ENCODE measurements around the gene TXNDC5.
"Not testable (repeated sequence)": the region's sequence is repeated elsewhere in the genome, so short reads cannot be mapped to it uniquely, and the experiment has no call there.

TXNDC5 gene

GRCh38 chr6:7914991-7915789 is 4.6 kb upstream of the TXNDC5 start:
- DNase-seq: no peak

DNA sequence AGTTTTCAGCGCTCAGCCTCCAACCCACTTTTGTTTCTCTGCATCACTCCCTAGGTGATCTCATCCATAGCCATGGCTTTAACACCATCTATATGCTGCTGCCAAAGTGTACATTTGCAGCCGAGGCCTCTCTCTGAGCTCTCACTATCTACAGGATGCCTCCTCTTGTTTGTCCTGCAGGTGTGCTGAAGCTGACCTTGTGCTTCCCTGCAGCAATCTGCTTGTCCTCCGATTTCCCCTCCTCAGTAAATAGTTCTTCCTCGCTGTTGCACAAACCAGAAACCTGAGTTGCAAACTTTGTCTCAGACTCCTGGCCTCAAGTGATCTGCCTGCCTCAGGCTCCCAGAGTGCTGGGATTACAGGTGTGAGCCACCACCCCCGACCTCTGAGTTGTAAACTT is 3.7 kb upstream of the TXNDC5 start:
- DNase-seq: no peak

- DNase-seq: no peak
Observed at GRCh38 chr6:7912736-7913517, 2.3 kb upstream of the TXNDC5 start.

DNA sequence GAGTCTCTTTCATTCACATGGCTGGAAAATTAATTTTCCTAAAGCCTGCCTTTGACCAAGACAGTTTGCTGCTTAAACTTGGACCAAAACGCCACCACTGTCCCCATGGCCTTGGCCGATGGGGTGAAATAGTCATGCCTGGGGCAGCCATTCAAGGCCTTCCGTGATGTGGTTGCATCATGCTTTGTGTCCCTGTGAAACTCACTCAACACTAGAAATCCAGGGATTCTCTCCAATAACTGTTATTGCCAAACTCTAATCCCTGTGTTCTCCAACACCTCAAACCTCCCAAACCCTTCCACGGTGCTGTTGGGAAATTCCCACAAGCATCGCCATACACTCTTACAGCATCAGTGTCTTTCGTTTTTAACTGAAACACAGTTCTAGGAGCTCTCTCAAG is 1.4 kb upstream of the TXNDC5 start:
- no peak for DNase-seq

GRCh38 chr6:7911345-7911725 is 747 bp upstream of the TXNDC5 start:
- DNase-seq: peak in 2 of 51 donors; percentile 26 to 35

DNA sequence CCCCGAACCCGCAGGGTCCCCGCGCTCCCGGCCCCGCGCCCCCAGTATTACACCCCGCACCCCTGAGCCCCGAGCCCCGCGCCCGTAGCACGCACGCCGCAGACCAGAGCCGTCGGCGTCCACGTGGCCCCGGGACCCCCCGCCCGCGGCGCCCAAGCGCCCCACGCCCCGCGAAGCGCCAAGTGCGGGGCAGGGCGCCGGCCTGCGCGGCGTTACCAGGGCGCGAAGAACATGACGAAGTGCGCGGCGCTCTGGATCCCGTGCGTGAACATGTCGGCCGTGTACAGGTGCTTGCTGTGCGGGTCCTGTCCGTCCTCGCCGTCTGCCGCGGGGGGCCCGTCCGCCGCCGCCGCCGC is 312 bp downstream of the TXNDC5 start:
- peak in 4 of 51 donors; percentile 43 to 71 (median 63) for DNase-seq

- peak in 35 of 51 donors; percentile 6 to 64 (median 30) for DNase-seq
Observed at GRCh38 chr6:7909323-7910276, 988 bp downstream of the TXNDC5 start.

DNA sequence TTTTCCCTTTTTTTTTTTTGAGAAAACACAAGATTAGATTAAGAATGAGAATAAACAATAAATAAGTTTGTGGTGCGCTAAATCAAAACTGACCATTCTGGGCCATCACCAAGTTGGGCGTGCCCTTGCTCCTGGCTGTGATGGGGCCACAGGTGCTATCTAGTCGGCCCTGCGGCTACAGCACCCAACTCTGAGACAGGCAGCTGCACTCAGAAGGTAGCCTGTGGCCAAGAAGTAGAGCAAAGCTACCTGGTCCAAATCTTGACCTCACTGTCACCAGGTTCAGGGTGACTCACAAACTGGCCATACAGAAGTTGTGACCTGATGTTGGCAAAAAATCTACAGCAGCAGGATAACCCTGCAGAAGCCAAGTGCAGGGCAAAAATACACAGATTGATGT is 3.4 kb downstream of the TXNDC5 start:
- DNase-seq: no peak

- DNase-seq: no peak
Observed at GRCh38 chr6:7906741-7907140, 3.8 kb downstream of the TXNDC5 start.

- DNase-seq: no peak
Observed at GRCh38 chr6:7905416-7905815, 5.2 kb downstream of the TXNDC5 start.

DNA sequence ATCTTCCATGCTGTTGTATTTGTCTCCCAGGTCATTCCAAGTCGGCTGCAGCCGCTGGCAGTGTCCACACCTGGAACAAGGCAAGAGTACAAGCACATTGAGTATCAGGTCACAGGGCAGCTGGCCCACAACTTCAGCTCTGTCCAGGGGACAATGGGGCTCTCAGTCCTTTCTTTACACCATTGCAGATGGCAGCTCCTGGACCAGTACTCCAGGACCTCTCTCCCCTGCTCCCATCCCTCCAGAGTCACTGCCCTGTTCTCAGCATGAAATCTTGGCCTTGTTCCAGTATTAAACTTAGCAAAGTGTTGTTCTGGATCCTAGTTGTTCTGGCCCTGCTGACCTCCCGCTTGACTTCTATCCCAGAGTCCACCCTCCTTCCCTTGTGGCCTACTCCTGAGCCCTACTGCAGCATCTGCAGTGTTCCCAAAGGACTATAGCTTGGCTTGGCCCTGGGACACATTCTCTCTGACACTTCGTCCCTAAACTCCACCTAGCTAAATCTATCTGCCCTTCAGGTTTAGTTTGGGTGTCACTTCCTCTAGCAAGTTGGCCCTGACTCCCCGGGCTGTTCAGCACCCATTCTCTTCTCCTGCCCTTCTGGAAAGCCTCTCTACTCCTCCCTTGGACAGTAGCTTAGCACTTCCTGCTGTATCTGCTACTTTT is 5.8 kb downstream of the TXNDC5 start:
- DNase-seq: no peak

DNA sequence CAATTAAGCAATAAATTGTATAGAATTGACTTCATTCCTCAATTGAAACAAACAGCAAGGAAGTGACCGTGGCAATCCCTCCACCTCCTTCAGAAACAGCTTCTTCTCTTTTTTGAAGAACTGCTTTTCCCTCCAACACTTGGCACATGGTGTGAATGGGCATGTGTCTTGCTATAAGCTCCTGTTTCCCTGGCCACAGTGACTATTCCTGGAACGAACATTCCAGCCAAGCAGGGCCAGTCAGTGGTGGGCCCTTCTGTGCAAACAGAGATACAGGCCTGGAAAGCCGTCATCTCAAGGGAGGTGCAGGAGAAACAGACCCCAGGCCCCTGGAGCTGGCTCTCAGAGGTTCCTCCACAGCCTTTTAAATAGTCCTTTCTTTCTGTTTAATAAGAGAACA is 6.9 kb downstream of the TXNDC5 start:
- DNase-seq: no peak

DNA sequence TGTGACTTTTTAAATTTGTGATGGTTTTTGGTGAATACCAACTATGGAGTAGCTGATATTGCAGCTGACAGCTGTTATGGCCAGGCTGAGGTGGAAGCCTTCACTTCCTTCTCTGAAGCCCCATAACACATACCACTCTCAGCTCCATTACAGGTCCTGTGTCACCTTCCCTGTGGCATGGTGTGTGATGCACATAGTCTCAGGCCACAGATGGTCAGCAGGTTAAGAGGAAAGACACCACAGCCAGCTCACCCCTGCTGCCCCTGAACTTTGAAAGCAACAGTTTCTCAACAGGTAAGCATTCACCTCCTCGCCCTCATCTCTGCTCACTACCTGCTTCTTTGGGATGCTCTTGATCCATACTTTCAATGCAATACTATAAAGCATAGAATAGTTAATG is 7.7 kb downstream of the TXNDC5 start:
- DNase-seq: no peak

- DNase-seq: no peak
Observed at GRCh38 chr6:7902221-7902620, 8.4 kb downstream of the TXNDC5 start.

GRCh38 chr6:7901780-7902179 is 8.8 kb downstream of the TXNDC5 start:
- no peak for DNase-seq

GRCh38 chr6:7901056-7901455 is 9.5 kb downstream of the TXNDC5 start:
- DNase-seq: no peak

DNA sequence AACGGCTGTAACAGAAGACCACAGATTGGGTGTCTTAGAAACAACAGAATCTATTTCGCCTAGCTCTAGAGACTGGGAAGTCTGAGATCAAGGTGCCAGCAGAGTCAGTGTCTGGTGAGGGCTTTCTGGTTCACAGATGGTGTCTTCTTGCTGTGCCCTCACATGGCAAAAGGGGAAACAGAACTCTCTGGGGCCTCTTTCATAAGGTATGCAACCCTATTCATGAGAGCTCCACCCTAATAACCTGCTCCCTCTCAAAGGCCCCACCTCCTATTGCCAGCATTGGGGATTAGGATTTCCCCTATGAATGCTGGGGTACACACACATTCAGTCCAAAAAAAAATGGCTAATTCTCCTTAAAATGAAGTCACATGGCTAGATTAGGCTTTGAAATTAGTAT is 10.0 kb downstream of the TXNDC5 start:
- no peak for DNase-seq

DNA sequence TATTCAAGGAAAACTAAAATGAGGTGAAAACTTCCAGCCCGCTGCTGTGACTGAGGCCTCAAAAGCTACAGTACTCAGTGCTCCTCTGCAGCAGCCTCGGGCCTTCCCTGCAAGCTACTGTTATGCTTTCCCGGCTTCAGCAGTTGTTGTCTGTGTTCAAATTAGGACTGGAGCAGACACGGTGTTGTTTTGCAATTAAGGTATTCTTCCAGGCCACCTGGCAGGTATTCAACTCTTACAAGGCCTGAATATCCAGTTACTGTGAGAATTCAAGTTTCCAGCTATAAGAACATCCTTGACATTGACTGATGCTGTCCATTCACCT is 10.7 kb downstream of the TXNDC5 start:
- DNase-seq: no peak

DNA sequence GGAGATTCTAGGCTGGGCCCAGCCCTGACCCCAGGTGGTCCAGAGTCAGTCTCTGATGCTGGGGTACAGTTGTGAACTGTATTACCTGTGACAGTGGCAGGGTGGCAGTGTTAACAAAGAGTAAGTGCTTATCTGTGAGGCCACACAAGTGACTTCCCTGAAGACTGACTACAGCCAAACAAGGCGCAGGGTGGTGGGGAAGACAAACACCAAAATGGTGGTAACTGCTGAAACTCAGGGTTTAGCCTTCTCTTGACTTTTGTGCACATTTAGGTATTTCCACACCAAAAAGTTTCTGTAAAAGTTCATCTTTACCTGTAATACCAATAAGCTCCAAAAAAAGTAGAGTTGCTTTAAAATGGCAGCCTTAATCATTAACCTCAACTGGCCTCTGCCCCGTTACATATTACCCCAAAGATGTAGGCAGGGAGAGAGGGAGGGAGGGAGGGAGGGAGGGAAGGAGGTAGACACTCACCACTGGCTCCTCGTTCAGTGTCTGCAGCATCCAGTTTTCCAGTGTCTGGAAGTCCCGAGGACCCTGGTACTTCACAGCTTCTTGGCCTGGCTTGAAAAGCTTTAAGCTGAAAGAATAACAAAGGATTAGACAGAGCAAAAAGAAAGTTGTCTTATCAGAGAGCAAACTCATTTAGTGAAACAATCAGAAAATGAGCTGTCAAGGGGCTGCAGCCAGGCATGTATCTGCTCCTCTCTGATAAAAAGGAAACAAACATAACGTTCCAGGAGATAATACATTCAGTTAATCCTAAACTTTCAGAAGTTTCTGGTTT is 11.3 kb downstream of the TXNDC5 start:
- peak in 6 of 51 donors; percentile 4 to 23 (median 8) for DNase-seq

- not testable (repeated sequence) for DNase-seq
Observed at GRCh38 chr6:7898193-7898586, 12.4 kb downstream of the TXNDC5 start.

Data from hypothalamus (tissue), 51 donors.